GM18508 (cell line): ENCODE measurements around the gene PCDHA10.
"Not testable (repeated sequence)": the region's sequence is repeated elsewhere in the genome, so short reads cannot be mapped to it uniquely, and the experiment has no call there.

ENCODE experiments used
- ATAC-seq: cut with Tn5 transposase; IDR thresholded peaks from one replicate; pipeline ENCODE4 v1.9.1; 2021; ENCODE audit warnings: moderate number of reproducible peaks; ENCODE audit not compliant: insufficient read depth, unreplicated experiment

PCDHA10 gene

GRCh38 chr5:140840978-140841962, 14.4 kb upstream of the PCDHA10 start, which contains the start of gene PCDHA8:
TSS of gene PCDHA8 (plus strand) at chr5:140841187. CDS start at chr5:140841322, 135 bp downstream.
- no peak for ATAC-seq

- no peak for ATAC-seq
Measured at GRCh38 chr5:140842798-140843733, 12.6 kb upstream of the PCDHA10 start.

GRCh38 chr5:140848139-140849102, 7.3 kb upstream of the PCDHA10 start, which contains the start of gene PCDHA9:
TSS of gene PCDHA9 (plus strand) at chr5:140848382. CDS start at chr5:140848496, 114 bp downstream.
- ATAC-seq: not testable (repeated sequence)

- not testable (repeated sequence) for ATAC-seq
Measured at GRCh38 chr5:140849831-140850634, 5.7 kb upstream of the PCDHA10 start.

GRCh38 chr5:140857177-140857986, 1.7 kb downstream of the PCDHA10 start:
- ATAC-seq: no peak

GRCh38 chr5:140857987-140858240, 2.2 kb downstream of the PCDHA10 start:
- no peak for ATAC-seq

- no peak for ATAC-seq
Measured at GRCh38 chr5:140862441-140863295, 7.0 kb downstream of the PCDHA10 start.

- no peak for ATAC-seq
Measured at GRCh38 chr5:140868721-140869554, 13.2 kb downstream of the PCDHA10 start, which contains the start of gene PCDHA11. TSS of gene PCDHA11 (plus strand) at chr5:140868957. CDS start at chr5:140869104, 147 bp downstream.

GRCh38 chr5:140869555-140869886, 13.8 kb downstream of the PCDHA10 start:
- no peak for ATAC-seq

- ATAC-seq: no peak
Measured at GRCh38 chr5:140870221-140871201, 14.8 kb downstream of the PCDHA10 start.

- ATAC-seq: no peak
Measured at GRCh38 chr5:140875085-140876065, 19.7 kb downstream of the PCDHA10 start, which contains the start of gene PCDHA12. TSS of gene PCDHA12 (plus strand) at chr5:140875308. CDS start at chr5:140875473, 165 bp downstream.

GRCh38 chr5:140876541-140877261, 21.0 kb downstream of the PCDHA10 start:
- not testable (repeated sequence) for ATAC-seq

- ATAC-seq: no peak
Measured at GRCh38 chr5:140877262-140877581, 21.5 kb downstream of the PCDHA10 start.
